HepG2 (cell line): ENCODE results near the gene PRSS36. TPM values are rescaled to one million over a fixed set of nuclear protein-coding genes. Genes with fewer than 3 reads are reported as not detected.

Experiments used
- ATAC-seq: fragments of 200-7000 bp; cut with Tn5 transposase; 3 replicates; pipeline ENCODE4 v1.9.1; 2020; ENCODE audit warnings: mild to moderate bottlenecking, moderate library complexity
- BruUV-seq: library from RNA; stranded (reverse); fragments of 400-500 nt; replicated peaks from 2 replicates; lab custom pipeline; 2021; lab: Mats Ljungman, UMichigan
- CTCF ChIA-PET: fragments of 300-600 bp; formaldehyde crosslinking; extraction: SDS; loops from one replicate; lab custom pipeline; 2021; ENCODE audit warnings: low total read pairs, inconsistent platforms, low intra/inter-chr PET ratio; lab: Yijun Ruan, JAX
- POLR2A ChIA-PET: fragments of 350-600 bp; sonication (Branson Sonifier 250); formaldehyde crosslinking; loops from one replicate; lab custom pipeline; 2020; ENCODE audit warnings: antibody characterized with exemption, inconsistent platforms; lab: Yijun Ruan, JAX
- DNase-seq: peaks from one replicate; pipeline ENCODE4 v3.0.0-alpha.2; 2015; ENCODE audit warnings: low spot score
- FAIRE-seq: peaks from 3 replicates; lab custom pipeline; 2011; peaks lifted over from hg19 to GRCh38; lab: Jason Lieb, UNC
- H2AFZ ChIP-seq: one replicate; pipeline ENCODE4 v1.6.1; 2011; ENCODE audit warnings: low read length, inconsistent platforms
- H3K27ac ChIP-seq: fragments of 300-600 bp; 3 replicates; pipeline ENCODE4 v1.8.0; 2011; ENCODE audit warnings: mixed run types, mild to moderate bottlenecking, mixed read lengths, low read length, inconsistent platforms; ENCODE audit not compliant: insufficient read depth; ENCODE audit errors: extremely low read length
- H3K27me3 ChIP-seq, 2 experiments: fragments of 200-600 bp in 1 of 2; 2 replicates in 1 of 2; 3 replicates in 1 of 2; pipeline versions ENCODE4 v1.6.0 to v1.8.0; 2011; ENCODE audit warnings: low read length in 2 of 2, mild to moderate bottlenecking in 2 of 2, moderate library complexity in 2 of 2, inconsistent platforms in 1 of 2; ENCODE audit not compliant: insufficient read depth in 2 of 2, control insufficient read depth in 1 of 2
- H3K36me3 ChIP-seq, 2 experiments: fragments of 200-600 bp in 1 of 2; replicated peaks in 1 of 2; 2 replicates in 1 of 2; 3 replicates in 1 of 2; pipeline versions ENCODE4 v1.5.1 to v1.8.0; 2011; ENCODE audit warnings: low read length in 2 of 2, inconsistent platforms in 1 of 2; ENCODE audit not compliant: insufficient read depth in 2 of 2, control insufficient read depth in 1 of 2
- H3K4me1 ChIP-seq: 2 replicates; pipeline ENCODE4 v1.5.1; 2012; ENCODE audit warnings: low read length, inconsistent platforms; ENCODE audit not compliant: insufficient read depth
- H3K4me2 ChIP-seq: 2 replicates; pipeline ENCODE4 v1.6.0; 2011; ENCODE audit warnings: low read depth, low read length, inconsistent platforms
- H3K4me3 ChIP-seq, 3 experiments: fragments of 200-600 bp in 1 of 3; sonication (generic), shearing (Covaris generic) in 1 of 3; replicated peaks in 1 of 3; 2 replicates each; pipeline ENCODE4 v1.5.1; 2011 to 2016; ENCODE audit warnings: low read length in 3 of 3, inconsistent platforms in 2 of 3, low read depth in 2 of 3, mild to moderate bottlenecking in 2 of 3, control low read depth in 1 of 3, mixed read lengths in 1 of 3; ENCODE audit not compliant: insufficient read depth in 1 of 3
- H3K79me2 ChIP-seq: one replicate; pipeline ENCODE4 v1.6.1; 2011; ENCODE audit warnings: low read length, inconsistent platforms; ENCODE audit not compliant: insufficient read depth
- H3K9ac ChIP-seq: 2 replicates; pipeline ENCODE4 v1.6.0; 2011; ENCODE audit warnings: mild to moderate bottlenecking, low read depth, low read length, inconsistent platforms; ENCODE audit not compliant: insufficient read depth
- H3K9me3 ChIP-seq: 2 replicates; pipeline ENCODE4 v1.5.1; 2012; ENCODE audit warnings: mild to moderate bottlenecking, low read length
- H4K20me1 ChIP-seq: 2 replicates; pipeline ENCODE4 v1.6.0; 2011; ENCODE audit warnings: inconsistent platforms, mild to moderate bottlenecking, low read length, moderate library complexity; ENCODE audit not compliant: insufficient read depth
- AGO1 ChIP-seq: fragments of 200-400 bp; formaldehyde crosslinking; IDR thresholded peaks from 2 replicates; pipeline ENCODE4 v1.6.1; 2017; ENCODE audit warnings: mild to moderate bottlenecking, low read depth, low read length, moderate library complexity; ENCODE audit not compliant: poor library complexity, severe bottlenecking
- ATF7 ChIP-seq, 2 experiments: fragments of 450-650 bp in 1 of 2; sonication (generic) in 1 of 2; formaldehyde crosslinking in 1 of 2; IDR thresholded peaks; 2 replicates each; pipeline versions ENCODE4 v1.4.0 to v1.6.1; 2016 to 2020; ENCODE audit warnings: antibody characterized with exemption in 1 of 2, mild to moderate bottlenecking in 1 of 2, missing genetic modification reagents in 1 of 2
- CCDC6 ChIP-seq: sonication (generic); formaldehyde crosslinking; IDR thresholded peaks from 2 replicates; pipeline ENCODE4 v1.8.1; 2022; ENCODE audit warnings: mild to moderate bottlenecking, missing genetic modification reagents, moderate library complexity
- EHMT2 ChIP-seq: fragments of 200-600 bp; sonication (generic); IDR thresholded peaks from 2 replicates; pipeline ENCODE4 v1.7.0; 2017; ENCODE audit warnings: antibody characterized with exemption, low read depth, low read length, borderline replicate concordance
- FLYWCH1 ChIP-seq: sonication (generic); formaldehyde crosslinking; IDR thresholded peaks from 2 replicates; pipeline ENCODE4 v1.8.1; 2023; ENCODE audit warnings: mild to moderate bottlenecking, missing genetic modification reagents
- FOXJ3 ChIP-seq: sonication (generic); formaldehyde crosslinking; IDR thresholded peaks from 2 replicates; pipeline ENCODE4 v1.4.0; 2020; ENCODE audit warnings: missing genetic modification reagents, mild to moderate bottlenecking, borderline replicate concordance
- GTF2F1 ChIP-seq: fragments of 150-350 bp; IDR thresholded peaks from 2 replicates; pipeline ENCODE4 v1.6.1; 2014; ENCODE audit warnings: low read length
- GZF1 ChIP-seq: sonication (generic); formaldehyde crosslinking; IDR thresholded peaks from 2 replicates; pipeline ENCODE4 v1.5.1; 2020; ENCODE audit warnings: mild to moderate bottlenecking, missing genetic modification reagents
- RARA ChIP-seq: IDR thresholded peaks from 2 replicates; pipeline ENCODE4 v1.6.1; 2016; ENCODE audit warnings: missing genetic modification reagents, missing compliant biosample characterization
- SATB2 ChIP-seq: sonication (generic); formaldehyde crosslinking; IDR thresholded peaks from 2 replicates; pipeline ENCODE4 v1.5.0; 2020; ENCODE audit warnings: missing genetic modification reagents
- ZNF136 ChIP-seq: sonication (generic); formaldehyde crosslinking; IDR thresholded peaks from 2 replicates; pipeline ENCODE4 v1.8.1; 2022; ENCODE audit warnings: low read depth, mild to moderate bottlenecking, moderate library complexity, missing genetic modification reagents
- ZNF432 ChIP-seq: sonication (generic); formaldehyde crosslinking; IDR thresholded peaks from 2 replicates; pipeline ENCODE4 v1.5.0; 2020; ENCODE audit warnings: missing genetic modification reagents, mild to moderate bottlenecking, borderline replicate concordance
- ZNF737 ChIP-seq: sonication (generic); formaldehyde crosslinking; IDR thresholded peaks from 2 replicates; pipeline ENCODE4 v1.5.0; 2020; ENCODE audit warnings: missing genetic modification reagents, mild to moderate bottlenecking, borderline replicate concordance
- WGBS: methylation state at CpG from one replicate; pipeline ENCODE4 v1.1.6; 2017; ENCODE audit warnings: low lambda C conversion rate; 5-methylcytosine and 5-hydroxymethylcytosine counted together
- in situ Hi-C: cut with HindIII; loops from 2 replicates; pipeline ENCODE4 v1.10.0; 2017; ENCODE audit warnings: low pct_unique_long_range_greater_than_20kb; ENCODE audit not compliant: extremely low pct_ligation_motif_present
- intact Hi-C: fragments of 100-400 bp; cut with micrococcal nuclease; formaldehyde crosslinking; loops from one replicate; pipeline ENCODE4 v1.10.0; 2022; ENCODE audit not compliant: unreplicated experiment
- polyA plus RNA-seq, 8 experiments: library from polyadenylated mRNA; depleted of rRNA in 3 of 8; stranded (reverse) in 7 of 8; unstranded in 1 of 8; fragments of >200 nt; fragmentation: Illumina TruSeq in 4 of 8; extraction: Trizol in 4 of 8; gene quantifications; 2 replicates each; pipeline versions ENCODE4 v1.2.1 to v1.2.3, GENCODE V29; 2011 to 2016; ENCODE audit warnings: low read depth in 4 of 8, missing spikeins in 1 of 8, mixed read lengths in 1 of 8; ENCODE audit not compliant: insufficient read depth in 1 of 8
- total RNA-seq, 5 experiments: library from RNA; depleted of rRNA; stranded (reverse); fragments of >200 nt; fragmentation: Illumina TruSeq; extraction: Trizol; gene quantifications; 2 replicates each; pipeline ENCODE4 v1.2.3, GENCODE V29; 2016; ENCODE audit warnings: low read depth in 1 of 5
- TF ChIP-seq, protein P1 (sequence below): sonication (generic); formaldehyde crosslinking; IDR thresholded peaks from 2 replicates; pipeline ENCODE4 v1.5.1; 2020; ENCODE audit warnings: mild to moderate bottlenecking, missing genetic modification reagents, borderline replicate concordance
- TF ChIP-seq, protein P2 (sequence below): sonication (generic); formaldehyde crosslinking; IDR thresholded peaks from 2 replicates; pipeline ENCODE4 v1.9.0; 2022; ENCODE audit warnings: low read depth, missing genetic modification reagents
- TF ChIP-seq, protein P3 (sequence below): sonication (generic); formaldehyde crosslinking; IDR thresholded peaks from 2 replicates; pipeline ENCODE4 v1.4.0; 2020; ENCODE audit warnings: mild to moderate bottlenecking, missing genetic modification reagents
- TF ChIP-seq, protein P4 (sequence below): sonication (generic); formaldehyde crosslinking; IDR thresholded peaks from 2 replicates; pipeline ENCODE4 v1.5.1; 2020; ENCODE audit warnings: mild to moderate bottlenecking, missing genetic modification reagents

PRSS36 gene
- total and polyA plus RNA-seq, 2 of the 13 experiments (the other 11 are each of a cell fraction or from before 2014, with no cell fraction given), result 1.5 to 2.1 TPM

DNA sequence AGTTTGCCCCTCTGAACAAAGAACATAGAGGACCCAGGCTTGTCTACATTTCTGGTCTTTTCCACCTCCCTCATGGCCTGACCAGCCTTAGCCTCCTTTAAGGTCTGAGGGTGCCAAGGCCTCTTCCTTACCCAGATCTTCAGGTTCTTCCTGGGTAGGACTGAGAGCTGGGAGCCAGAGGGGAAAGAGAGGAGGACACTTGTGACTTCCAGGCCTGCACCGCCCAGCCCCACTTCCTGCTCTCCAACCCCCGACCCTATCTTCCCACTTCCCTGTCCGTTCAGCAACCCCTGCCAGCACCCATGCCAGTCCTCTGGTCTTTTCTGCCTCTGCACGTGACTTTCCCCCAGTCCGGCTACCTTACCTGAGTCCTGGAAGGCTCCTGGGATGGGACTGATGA is 534 bp downstream of the PRSS36 start:
- no peak overlapping the region for H3K4me3 ChIP-seq
- H3K79me2 ChIP-seq, result no peaks in the 10 kb centered on the region
- intact Hi-C loops (loop anchor here (10.0 kb wide), 1 partner anchor 195 kb away; the partner anchor contains the start of gene SETD1A), in situ Hi-C loops (no loop called here)
- H3K27me3 ChIP-seq, result peaks cover 1 to 33% of the 10 kb centered on the region in 2 experiments; a peak in 4 of 5 replicates
- FAIRE-seq, result no peak
- no peak overlapping the region for H3K9ac ChIP-seq
- 0 out of 2 replicates have a peak overlapping the region, but pooled peaks have one; percentile 2 for H3K4me2 ChIP-seq
- BruUV-seq, result no TSS peak
- ChIA-PET POLR2A (interaction anchor here (0.8 kb wide), 1 partner anchor 9 kb away, joined by 3 read pairs; no protein-coding TSS in a partner anchor), CTCF (no interaction called here)
- H4K20me1 ChIP-seq, result no peaks in the 10 kb centered on the region
- H3K36me3 ChIP-seq, result no peaks in the 10 kb centered on the region
- H2AFZ ChIP-seq, result no peak overlapping the region
- no peak overlapping the region for H3K27ac ChIP-seq
- ATAC-seq, result peak; percentile 11; the same call in 2 of the 3 replicates
- H3K4me1 ChIP-seq, result peaks cover 36% of the 10 kb centered on the region
- WGBS, result 23% methylated on average over 5 of the region's 5 CpGs
- no peaks in the 10 kb centered on the region for H3K9me3 ChIP-seq
- no peak for DNase-seq
- TF ChIP-seq, protein P1, sequence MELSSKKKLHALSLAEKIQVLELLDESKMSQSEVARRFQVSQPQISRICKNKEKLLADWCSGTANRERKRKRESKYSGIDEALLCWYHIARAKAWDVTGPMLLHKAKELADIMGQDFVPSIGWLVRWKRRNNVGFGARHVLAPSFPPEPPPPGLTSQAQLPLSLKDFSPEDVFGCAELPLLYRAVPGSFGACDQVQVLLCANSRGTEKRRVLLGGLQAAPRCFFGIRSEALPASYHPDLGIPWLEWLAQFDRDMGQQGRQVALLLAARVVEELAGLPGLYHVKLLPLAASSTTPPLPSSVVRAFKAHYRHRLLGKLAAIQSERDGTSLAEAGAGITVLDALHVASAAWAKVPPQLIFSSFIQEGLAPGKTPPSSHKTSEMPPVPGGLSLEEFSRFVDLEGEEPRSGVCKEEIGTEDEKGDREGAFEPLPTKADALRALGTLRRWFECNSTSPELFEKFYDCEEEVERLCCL (CRISPR knock-in tag), result no peak
- no peak for TF ChIP-seq CCDC6 (CRISPR knock-in tag)
- TF ChIP-seq, protein P2, sequence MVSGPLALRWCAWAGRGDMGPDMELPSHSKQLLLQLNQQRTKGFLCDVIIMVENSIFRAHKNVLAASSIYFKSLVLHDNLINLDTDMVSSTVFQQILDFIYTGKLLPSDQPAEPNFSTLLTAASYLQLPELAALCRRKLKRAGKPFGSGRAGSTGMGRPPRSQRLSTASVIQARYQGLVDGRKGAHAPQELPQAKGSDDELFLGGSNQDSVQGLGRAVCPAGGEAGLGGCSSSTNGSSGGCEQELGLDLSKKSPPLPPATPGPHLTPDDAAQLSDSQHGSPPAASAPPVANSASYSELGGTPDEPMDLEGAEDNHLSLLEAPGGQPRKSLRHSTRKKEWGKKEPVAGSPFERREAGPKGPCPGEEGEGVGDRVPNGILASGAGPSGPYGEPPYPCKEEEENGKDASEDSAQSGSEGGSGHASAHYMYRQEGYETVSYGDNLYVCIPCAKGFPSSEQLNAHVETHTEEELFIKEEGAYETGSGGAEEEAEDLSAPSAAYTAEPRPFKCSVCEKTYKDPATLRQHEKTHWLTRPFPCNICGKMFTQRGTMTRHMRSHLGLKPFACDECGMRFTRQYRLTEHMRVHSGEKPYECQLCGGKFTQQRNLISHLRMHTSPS, result no peak
- no peak for TF ChIP-seq ZNF136 (CRISPR knock-in tag)
- no peak for TF ChIP-seq GZF1 (CRISPR knock-in tag)
- no peak for TF ChIP-seq FOXJ3
- TF ChIP-seq SATB2 (CRISPR knock-in tag), result no peak
- TF ChIP-seq ZNF737, result no peak
- no peak for TF ChIP-seq AGO1
- TF ChIP-seq ATF7 (IDR thresholded peaks at IDR 0.05), result no peak
- no peak for TF ChIP-seq ATF7 (CRISPR knock-in tag; IDR thresholded peaks at IDR 0.05)
- TF ChIP-seq ZNF432, result no peak
- TF ChIP-seq, protein P3, sequence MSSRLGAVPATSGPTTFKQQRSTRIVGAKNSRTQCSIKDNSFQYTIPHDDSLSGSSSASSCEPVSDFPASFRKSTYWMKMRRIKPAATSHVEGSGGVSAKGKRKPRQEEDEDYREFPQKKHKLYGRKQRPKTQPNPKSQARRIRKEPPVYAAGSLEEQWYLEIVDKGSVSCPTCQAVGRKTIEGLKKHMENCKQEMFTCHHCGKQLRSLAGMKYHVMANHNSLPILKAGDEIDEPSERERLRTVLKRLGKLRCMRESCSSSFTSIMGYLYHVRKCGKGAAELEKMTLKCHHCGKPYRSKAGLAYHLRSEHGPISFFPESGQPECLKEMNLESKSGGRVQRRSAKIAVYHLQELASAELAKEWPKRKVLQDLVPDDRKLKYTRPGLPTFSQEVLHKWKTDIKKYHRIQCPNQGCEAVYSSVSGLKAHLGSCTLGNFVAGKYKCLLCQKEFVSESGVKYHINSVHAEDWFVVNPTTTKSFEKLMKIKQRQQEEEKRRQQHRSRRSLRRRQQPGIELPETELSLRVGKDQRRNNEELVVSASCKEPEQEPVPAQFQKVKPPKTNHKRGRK (CRISPR knock-in tag), result no peak
- no peak for TF ChIP-seq GTF2F1
- TF ChIP-seq, protein P4, sequence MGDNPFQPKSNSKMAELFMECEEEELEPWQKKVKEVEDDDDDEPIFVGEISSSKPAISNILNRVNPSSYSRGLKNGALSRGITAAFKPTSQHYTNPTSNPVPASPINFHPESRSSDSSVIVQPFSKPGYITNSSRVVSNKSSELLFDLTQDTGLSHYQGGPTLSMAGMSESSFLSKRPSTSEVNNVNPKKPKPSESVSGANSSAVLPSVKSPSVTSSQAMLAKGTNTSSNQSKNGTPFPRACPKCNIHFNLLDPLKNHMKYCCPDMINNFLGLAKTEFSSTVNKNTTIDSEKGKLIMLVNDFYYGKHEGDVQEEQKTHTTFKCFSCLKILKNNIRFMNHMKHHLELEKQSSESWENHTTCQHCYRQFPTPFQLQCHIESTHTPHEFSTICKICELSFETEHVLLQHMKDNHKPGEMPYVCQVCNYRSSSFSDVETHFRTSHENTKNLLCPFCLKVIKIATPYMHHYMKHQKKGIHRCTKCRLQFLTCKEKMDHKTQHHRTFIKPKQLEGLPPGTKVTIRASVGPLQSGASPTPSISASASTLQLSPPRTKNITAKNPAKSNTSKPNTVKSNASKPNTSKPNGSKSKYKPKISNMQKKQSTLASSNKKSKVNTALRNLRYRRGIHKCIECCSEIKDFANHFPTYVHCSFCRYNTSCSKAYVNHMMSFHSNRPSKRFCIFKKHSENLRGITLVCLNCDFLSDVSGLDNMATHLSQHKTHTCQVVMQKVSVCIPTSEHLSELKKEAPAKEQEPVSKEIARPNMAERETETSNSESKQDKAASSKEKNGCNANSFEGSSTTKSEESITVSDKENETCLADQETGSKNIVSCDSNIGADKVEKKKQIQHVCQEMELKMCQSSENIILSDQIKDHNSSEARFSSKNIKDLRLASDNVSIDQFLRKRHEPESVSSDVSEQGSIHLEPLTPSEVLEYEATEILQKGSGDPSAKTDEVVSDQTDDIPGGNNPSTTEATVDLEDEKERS (CRISPR knock-in tag), result no peak
- no peak for TF ChIP-seq FLYWCH1 (CRISPR knock-in tag)
- TF ChIP-seq RARA, result no peak
- TF ChIP-seq EHMT2, result no peak
